ENCODE measurements around the gene ARHGEF28.

GRCh38 chr5:73892806-73893205 is 266.8 kb downstream of the ARHGEF28 start:
- TF ChIP-seq REST (IDR thresholded peaks at IDR 0.05; ENCODE audit: borderline replicate concordance): no peak
- no peak for TF ChIP-seq CTCF (IDR thresholded peaks at IDR 0.05; ENCODE audit: poor library complexity, severe bottlenecking)
- no peak for TF ChIP-seq EP300 (conservative IDR thresholded peaks at IDR 0.05; ENCODE audit: poor library complexity, severe bottlenecking)
- no peak for TF ChIP-seq EZH2 (IDR thresholded peaks at IDR 0.05; ENCODE audit: borderline replicate concordance, insufficient read depth, low read length, poor library complexity, severe bottlenecking)

Measured in neural cell (in vitro differentiated cells).